T-cell (primary cell): ENCODE results near the gene GNG8. TPM values are rescaled to one million over a fixed set of nuclear protein-coding genes. Genes with fewer than 3 reads are reported as not detected.

Source experiments
- ATAC-seq, 4 experiments: fragments of 200-7000 bp in 3 of 4; fragments of 150-1000 bp in 1 of 4; cut with Tn5 transposase; replicated peaks in 1 of 4; 1 replicate in 3 of 4; 2 replicates in 1 of 4; pipeline ENCODE4 v1.10.0; 2021; ENCODE audit warnings: moderate library complexity in 3 of 4, mild to moderate bottlenecking in 2 of 4, moderate number of reproducible peaks in 1 of 4
- CTCF ChIA-PET, 2 donors: fragments of 300-600 bp; sonication (Branson Sonifier 250); formaldehyde crosslinking; loops; one replicate each; lab custom pipeline; 2022; ENCODE audit warnings: antibody characterized with exemption in 2 of 2; lab: Charles Lee
- POLR2A ChIA-PET, 2 donors: fragments of 300-600 bp; sonication (Branson Sonifier 250); formaldehyde crosslinking; loops; one replicate each; lab custom pipeline; 2022; ENCODE audit warnings: antibody characterized with exemption in 2 of 2; lab: Charles Lee
- DNase-seq, 35 experiments: peaks; one replicate each; pipeline versions ENCODE4 v3.0.0 to v3.0.0-alpha.2; 2013 to 2023
- H3K27ac ChIP-seq: one replicate; pipeline ENCODE4 v1.5.1; 2013; ENCODE audit warnings: low read length
- H3K27me3 ChIP-seq, 2 experiments: replicated peaks in 1 of 2; 1 replicate in 1 of 2; 2 replicates in 1 of 2; pipeline versions ENCODE4 v1.6.1 to v1.7.0; 2013; ENCODE audit warnings: low read length in 1 of 2, mixed read lengths in 1 of 2; ENCODE audit not compliant: control insufficient read depth in 2 of 2, insufficient read depth in 2 of 2; ENCODE audit errors: extremely low read depth in 1 of 2
- H3K36me3 ChIP-seq, 2 donors: 1 replicate in 1 of 2; 2 replicates in 1 of 2; pipeline versions ENCODE4 v1.6.1 to v1.7.0; 2013; ENCODE audit warnings: low read length in 1 of 2; ENCODE audit not compliant: control insufficient read depth in 2 of 2, insufficient read depth in 1 of 2; ENCODE audit errors: extremely low read depth in 1 of 2
- H3K4me1 ChIP-seq, 2 experiments: 1 replicate in 1 of 2; 2 replicates in 1 of 2; pipeline versions ENCODE4 v1.6.1 to v1.7.0; 2013; ENCODE audit warnings: low read length in 2 of 2, mixed read lengths in 1 of 2; ENCODE audit not compliant: insufficient read depth in 2 of 2, control insufficient read depth in 1 of 2; ENCODE audit errors: extremely low read depth in 1 of 2
- H3K4me3 ChIP-seq, 2 donors: 1 replicate in 1 of 2; 2 replicates in 1 of 2; pipeline versions ENCODE4 v1.5.1 to v1.7.0; 2013; ENCODE audit warnings: mild to moderate bottlenecking in 2 of 2, low read length in 1 of 2, moderate library complexity in 1 of 2; ENCODE audit not compliant: control insufficient read depth in 1 of 2; ENCODE audit errors: extremely low read depth in 1 of 2
- H3K9me3 ChIP-seq: 2 replicates; pipeline ENCODE4 v1.7.0; 2013
- H3K27ac Mint-ChIP-seq, 2 donors: one replicate each; pipeline ENCODE4 v1.8.0; 2020 to 2021; ENCODE audit warnings: mild to moderate bottlenecking in 2 of 2, mixed read lengths in 2 of 2
- H3K27me3 Mint-ChIP-seq, 2 donors: one replicate each; pipeline ENCODE4 v1.8.0; 2021 to 2022; ENCODE audit warnings: mixed read lengths in 2 of 2
- H3K36me3 Mint-ChIP-seq: one replicate; pipeline ENCODE4 v1.8.0; 2021; ENCODE audit warnings: mixed read lengths
- H3K4me1 Mint-ChIP-seq, 3 donors: one replicate each; pipeline ENCODE4 v1.8.0; 2020 to 2022; ENCODE audit warnings: mixed read lengths in 3 of 3, mild to moderate bottlenecking in 1 of 3
- H3K4me3 Mint-ChIP-seq, 3 donors: one replicate each; pipeline ENCODE4 v1.8.0; 2020 to 2022; ENCODE audit warnings: mild to moderate bottlenecking in 3 of 3, mixed read lengths in 3 of 3, moderate library complexity in 3 of 3
- H3K9me3 Mint-ChIP-seq, 3 donors: one replicate each; pipeline ENCODE4 v1.8.0; 2020 to 2022; ENCODE audit warnings: mixed read lengths in 3 of 3
- WGBS: methylation state at CpG from one replicate; pipeline ENCODE4 v1.1.5; 2013; ENCODE audit warnings: missing lambda C conversion rate; ENCODE audit not compliant: insufficient coverage; 5-methylcytosine and 5-hydroxymethylcytosine counted together
- total RNA-seq, 35 experiments: library from RNA in 6 of 35; stranded (reverse) in 6 of 35; fragments of 120-200 nt in 1 of 35; gene quantifications; one replicate each; pipeline versions ENCODE4 v1.2.1 to v1.2.4 and lab custom pipeline; 2013 to 2026

GNG8 gene
- total RNA-seq, 5 donors from 2014 or later (not counting 1 experiment from before 2014, with no cell fraction given), result 3.3 to 7.9 (median 3.6) TPM; not detected in 2

GRCh38 chr19:46614114-46614722 lies 21.8 kb downstream of the GNG8 start:
- ATAC-seq, result peak; percentile 53 to 59 (median 57)
- POLR2A ChIA-PET, result no interaction called here
- CTCF ChIA-PET, result interaction anchor here (0.6 to 1.6 kb wide), 8 partner anchors 12 to 710 kb away, joined by 3 to 23 read pairs (median 3); partner anchors contain the start of gene DACT3 (in 1 of the 2)
- Histone ChIP-seq H3K4me3 (no peak overlapping the region), H3K27me3 (peaks cover 0 to 5% of the 10 kb centered on the region in 2 experiments), H3K9me3 (no peaks in the 10 kb centered on the region), H3K36me3 (peaks cover 4 to 13% of the 10 kb centered on the region in 2 donors), H3K4me1 (peaks cover 52 to 87% of the 10 kb centered on the region in 2 experiments), H3K27ac (peak overlapping the region; percentile 13)
- peaks cover 11% of the 10 kb centered on the region for H3K36me3 Mint-ChIP-seq
- WGBS, result 37% methylated on average over 3 of the region's 12 CpGs
- peak overlapping the region; percentile 72 to 88 for H3K27ac Mint-ChIP-seq
- H3K27me3 Mint-ChIP-seq, result no peaks in the 10 kb centered on the region
- peaks cover 61 to 78% (median 71%) of the 10 kb centered on the region in 3 donors for H3K4me1 Mint-ChIP-seq
- no peaks in the 10 kb centered on the region for H3K9me3 Mint-ChIP-seq
- H3K4me3 Mint-ChIP-seq, result peak overlapping the region in 2 of 3 donors; percentile 38 to 39
- peak in 34 of 35 experiments; percentile 54 to 88 (median 74) for DNase-seq

DNA sequence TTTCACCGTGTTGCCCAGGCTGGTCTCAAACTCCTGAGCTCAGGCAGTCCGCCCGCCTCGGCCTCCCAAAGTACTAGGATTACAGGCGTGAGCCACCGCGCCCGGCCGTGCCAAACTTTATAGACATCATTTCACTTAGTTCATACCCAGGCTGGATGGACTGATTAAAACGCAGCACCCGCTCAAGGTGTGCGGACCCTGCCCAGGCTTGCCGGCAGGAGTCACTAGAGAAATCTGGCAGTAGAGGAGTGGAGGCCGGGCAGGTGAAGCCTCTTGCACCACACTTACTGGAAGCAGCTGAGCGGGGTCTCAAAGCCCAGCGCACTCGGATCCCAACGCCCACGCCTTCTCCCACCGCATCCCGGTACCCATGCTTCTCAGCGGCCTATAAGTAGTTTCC lies 22.5 kb downstream of the GNG8 start:
- H3K36me3 Mint-ChIP-seq, result peaks cover 17% of the 10 kb centered on the region
- Histone ChIP-seq H3K4me3 (no peak overlapping the region), H3K9me3 (no peaks in the 10 kb centered on the region), H3K36me3 (peaks cover 8 to 20% of the 10 kb centered on the region in 2 donors), H3K27me3 (peaks cover 0 to 5% of the 10 kb centered on the region in 2 experiments), H3K27ac (peak overlapping the region; percentile 13), H3K4me1 (peaks cover 47 to 81% of the 10 kb centered on the region in 2 experiments)
- no peak for ATAC-seq
- no peaks in the 10 kb centered on the region for H3K27me3 Mint-ChIP-seq
- ChIA-PET CTCF (interaction anchor here (0.7 to 1.6 kb wide), 7 partner anchors 11 to 48 kb away, joined by 3 to 23 read pairs (median 3); partner anchors contain the start of gene DACT3 (in 1 of the 2)), POLR2A (no interaction called here)
- H3K9me3 Mint-ChIP-seq, result no peaks in the 10 kb centered on the region
- WGBS, result 92% methylated on average over 12 of the region's 22 CpGs
- H3K4me3 Mint-ChIP-seq, result peak overlapping the region in 1 of 3 donors; percentile 38
- H3K4me1 Mint-ChIP-seq, result peaks cover 58 to 77% (median 68%) of the 10 kb centered on the region in 3 donors
- peak in 1 of 35 experiments; percentile 14 for DNase-seq
- H3K27ac Mint-ChIP-seq, result peak overlapping the region; percentile 72 to 88

DNA sequence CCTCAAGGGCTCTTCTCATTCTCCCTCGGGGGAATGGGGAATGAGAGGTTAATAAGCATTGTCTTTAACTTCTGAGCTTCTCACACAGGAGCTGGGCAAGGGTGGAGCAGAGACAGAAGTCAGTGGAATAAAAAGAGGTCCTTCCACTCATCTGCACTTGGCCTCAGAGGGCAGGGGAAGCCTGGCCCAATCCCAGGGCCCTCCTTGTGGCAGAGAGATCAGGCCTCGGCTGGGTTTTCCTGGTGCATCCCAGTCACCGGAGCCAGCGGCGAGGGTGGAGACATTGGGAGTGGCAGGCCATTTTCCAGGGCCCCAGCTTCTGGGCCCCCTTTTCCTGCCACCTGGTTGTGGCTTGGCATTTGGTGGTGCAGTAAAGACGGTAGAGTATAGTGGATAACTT lies 24.2 kb downstream of the GNG8 start:
- Histone ChIP-seq H3K27me3 (no peaks in the 10 kb centered on the region), H3K36me3 (peaks cover 12 to 38% of the 10 kb centered on the region in 2 donors), H3K9me3 (no peaks in the 10 kb centered on the region), H3K4me1 (peaks cover 36 to 66% of the 10 kb centered on the region in 2 experiments), H3K27ac (peak overlapping the region; percentile 85), H3K4me3 (peak overlapping the region; percentile 4 to 25)
- Mint-ChIP-seq H3K36me3 (peaks cover 32% of the 10 kb centered on the region), H3K4me3 (peak overlapping the region; percentile 52 to 74 (median 53)), H3K9me3 (no peaks in the 10 kb centered on the region), H3K27me3 (no peaks in the 10 kb centered on the region), H3K4me1 (peaks cover 60 to 76% (median 70%) of the 10 kb centered on the region in 3 donors), H3K27ac (peak overlapping the region; percentile 92 to 93)
- peak; percentile 11 to 35 (median 24) for ATAC-seq
- DNase-seq, result peak in 1 of 35 experiments; percentile 28
- CTCF ChIA-PET, result interaction anchor here (0.5 to 2.2 kb wide), 7 partner anchors 10 to 102 kb away, joined by 3 to 40 read pairs (median 6); partner anchors contain the start of genes DACT3 (in 2 of the 2) and CALM3 (in 1 of the 2)
- 20% methylated on average over 4 of the region's 6 CpGs for WGBS
- POLR2A ChIA-PET, result interaction anchor here in 1 of 2 donors (0.6 to 1.5 kb wide), 2 partner anchors 9 to 12 kb away, joined by 4 to 8 read pairs; no protein-coding TSS in a partner anchor

- H3K36me3 Mint-ChIP-seq, result peaks cover 38% of the 10 kb centered on the region
- Histone ChIP-seq H3K4me1 (peaks cover 33 to 59% of the 10 kb centered on the region in 2 experiments), H3K27me3 (no peaks in the 10 kb centered on the region), H3K36me3 (peaks cover 12 to 45% of the 10 kb centered on the region in 2 donors), H3K27ac (peak overlapping the region; percentile 85), H3K4me3 (peak overlapping the region; percentile 4 to 25), H3K9me3 (no peaks in the 10 kb centered on the region)
- H3K4me3 Mint-ChIP-seq, result peak overlapping the region; percentile 44 to 74 (median 52)
- peak overlapping the region; percentile 92 to 93 for H3K27ac Mint-ChIP-seq
- no peaks in the 10 kb centered on the region for H3K27me3 Mint-ChIP-seq
- peaks cover 60 to 74% (median 72%) of the 10 kb centered on the region in 3 donors for H3K4me1 Mint-ChIP-seq
- no peaks in the 10 kb centered on the region for H3K9me3 Mint-ChIP-seq
- ChIA-PET POLR2A (interaction anchor here in 1 of 2 donors (1.5 kb wide), 1 partner anchor 11 kb away, joined by 4 read pairs; no protein-coding TSS in a partner anchor), CTCF (interaction anchor here (0.9 to 2.2 kb wide), 5 partner anchors 9 to 103 kb away, joined by 4 to 40 read pairs (median 7); partner anchors contain the start of genes DACT3 (in 2 of the 2) and CALM3 (in 1 of the 2))
- DNase-seq (peak in 8 of 35 experiments; percentile 12 to 71 (median 26)), ATAC-seq (peak; percentile 12 to 61 (median 24))
- WGBS, result 64% methylated on average over 12 of the region's 17 CpGs
Measured at GRCh38 chr19:46610851-46611770, 24.9 kb downstream of the GNG8 start.

GRCh38 chr19:46610413-46610775 lies 25.6 kb downstream of the GNG8 start:
- Histone ChIP-seq H3K36me3 (peaks cover 12 to 52% of the 10 kb centered on the region in 2 donors), H3K4me1 (peaks cover 33 to 58% of the 10 kb centered on the region in 2 experiments)

More at GRCh38 chr19:46610413-46610775, 25.6 kb downstream of the GNG8 start:
- no peak for ATAC-seq
- WGBS, result no CpG with 5 or more reads among the region's 5 CpGs
- Mint-ChIP-seq H3K27ac (peak overlapping the region; percentile 92 to 93), H3K4me3 (peak overlapping the region in 1 of 3 donors; percentile 74), H3K36me3 (peaks cover 38% of the 10 kb centered on the region), H3K9me3 (no peaks in the 10 kb centered on the region), H3K4me1 (peaks cover 65 to 74% (median 73%) of the 10 kb centered on the region in 3 donors), H3K27me3 (no peaks in the 10 kb centered on the region)
- ChIA-PET POLR2A (interaction anchor here (0.5 to 1.5 kb wide), 2 partner anchors 10 to 536 kb away, joined by 4 read pairs; no protein-coding TSS in a partner anchor), CTCF (interaction anchor here in 1 of 2 donors (0.8 kb wide), 1 partner anchor 21 kb away, joined by 3 read pairs; no protein-coding TSS in a partner anchor)
- no peaks in the 10 kb centered on the region for H3K27me3 ChIP-seq
- DNase-seq, result no peak
- H3K27ac ChIP-seq, result peak overlapping the region; percentile 85
- H3K9me3 ChIP-seq, result no peaks in the 10 kb centered on the region
- H3K4me3 ChIP-seq, result no peak overlapping the region
